Measurements from ENCODE around the gene SARNP. TPM values are rescaled to one million over a fixed set of nuclear protein-coding genes. Genes with fewer than 3 reads are reported as not detected.

Gene SARNP
- polyA plus RNA-seq, 1 of the 3 experiments (the other 2 are of a cell fraction): 65.8 TPM

DNA sequence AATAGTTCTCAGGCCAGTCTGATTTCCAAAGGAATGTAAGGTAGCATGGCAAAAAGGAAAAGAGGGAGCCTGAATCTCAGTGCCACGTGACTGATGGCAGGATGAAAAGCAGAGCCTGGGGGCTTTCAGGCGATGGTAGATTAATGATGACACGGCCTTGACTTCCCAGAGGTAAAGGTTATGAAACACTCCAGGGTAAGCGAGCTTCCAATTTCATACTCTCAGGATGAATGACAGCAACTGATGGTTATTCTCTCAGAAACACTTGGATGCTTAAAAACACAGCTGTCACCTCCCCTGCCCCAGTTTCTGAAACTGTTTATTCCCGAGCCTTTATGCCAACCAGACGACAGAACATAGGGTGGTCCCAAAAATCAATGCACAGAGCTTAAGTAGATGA lies 45.8 kb downstream of the SARNP start:
- CTCF ChIA-PET: interaction anchor here (1.1 to 3.4 kb wide), 2 partner anchors 18 to 33 kb away, joined by 3 to 14 read pairs; no protein-coding TSS in a partner anchor

More for the DNA sequence above, 45.8 kb downstream of the SARNP start:
- Histone ChIP-seq H3K9me2 (no peaks in the 10 kb centered on the region), H4K20me1 (ENCODE audit: insufficient read depth) (no peaks in the 10 kb centered on the region), H3K9ac (no peak overlapping the region), H3K79me2 (ENCODE audit: insufficient read depth) (peaks cover 18% of the 10 kb centered on the region; the same call in 1 of the 2 replicates), H2AFZ (ENCODE audit: low read depth) (no peak overlapping the region), H3K4me2 (no peak overlapping the region), H3K27ac (ENCODE audit: low read depth in 2 of 2, low read length in 1 of 2) (no peak overlapping the region), H3K27me3 (ENCODE audit: insufficient read depth) (no peaks in the 10 kb centered on the region), H3F3A (replicated peaks; ENCODE audit: insufficient read depth) (no peaks in the 10 kb centered on the region), H3K9me3 (no peaks in the 10 kb centered on the region), H3K4me3 (ENCODE audit: low read depth in 2 of 2, low read length in 1 of 2) (no peak overlapping the region), H3K36me3 (replicated peaks in 1 of 2; ENCODE audit: control insufficient read depth in 1 of 2, insufficient read depth in 2 of 2, low read length in 1 of 2) (peaks cover 15 to 57% of the 10 kb centered on the region in 2 experiments), H3K4me1 (ENCODE audit: control insufficient read depth in 1 of 2, insufficient read depth in 2 of 2, low read depth in 1 of 2, low read length in 1 of 2) (no peaks in the 10 kb centered on the region)
- 93% methylated on average over 6 of the region's 6 CpGs for WGBS (ENCODE audit: low lambda C conversion rate)
- no peak for TF ChIP-seq NFIC (IDR thresholded peaks at IDR 0.05; ENCODE audit: borderline replicate concordance)
- no peak for TF ChIP-seq RXRA (IDR thresholded peaks at IDR 0.05; ENCODE audit: borderline replicate concordance, low read depth)
- no peak for TF ChIP-seq RFX5 (IDR thresholded peaks at IDR 0.05; ENCODE audit: low read length)
- TF ChIP-seq REST (IDR thresholded peaks at IDR 0.05; ENCODE audit: low read depth, low read length): no peak
- TF ChIP-seq NRF1 (IDR thresholded peaks at IDR 0.05; ENCODE audit: low read depth, low read length): no peak
- no peak for TF ChIP-seq USF1 (IDR thresholded peaks at IDR 0.05; ENCODE audit: borderline replicate concordance, low read depth)
- TF ChIP-seq GABPA (IDR thresholded peaks at IDR 0.05; ENCODE audit: low read depth): no peak
- no peak for TF ChIP-seq MAX (IDR thresholded peaks at IDR 0.05; ENCODE audit: low read depth)
- TF ChIP-seq FOSL2 (IDR thresholded peaks at IDR 0.05; ENCODE audit: borderline replicate concordance, low read depth): no peak
- TF ChIP-seq RCOR1 (IDR thresholded peaks at IDR 0.05; ENCODE audit: low read length): no peak
- no peak for TF ChIP-seq MXI1 (IDR thresholded peaks at IDR 0.05; ENCODE audit: low read depth, low read length)
- TF ChIP-seq FOXJ3 (CRISPR knock-in tag; IDR thresholded peaks at IDR 0.05): no peak
- TF ChIP-seq RAD21 (IDR thresholded peaks at IDR 0.05; ENCODE audit: low read length): no peak
- no peak for DNase-seq
- POLR2A ChIA-PET: no interaction called here

Measured in SK-N-SH (cell line).